HEK293T (cell line): ENCODE results near the gene TMEM41B.

ENCODE experiments used
- ARNT ChIP-seq: fragments of 450-650 bp; IDR thresholded peaks from 2 replicates; pipeline ENCODE4 v1.6.1; 2017; ENCODE audit warnings: mild to moderate bottlenecking
- BHLHE40 ChIP-seq: fragments of 450-650 bp; IDR thresholded peaks from 2 replicates; pipeline ENCODE4 v1.6.1; 2016; ENCODE audit warnings: mild to moderate bottlenecking, moderate library complexity, borderline replicate concordance
- FOXA1 ChIP-seq: fragments of 450-650 bp; IDR thresholded peaks from 2 replicates; pipeline ENCODE4 v1.6.1; 2016; ENCODE audit warnings: mild to moderate bottlenecking
- FOXK2 ChIP-seq: fragments of 450-650 bp; IDR thresholded peaks from 2 replicates; pipeline ENCODE4 v1.6.1; 2016; ENCODE audit warnings: mild to moderate bottlenecking
- NFRKB ChIP-seq: fragments of 450-650 bp; IDR thresholded peaks from 2 replicates; pipeline ENCODE4 v1.6.1; 2016; ENCODE audit warnings: mild to moderate bottlenecking, moderate library complexity
- SUZ12 ChIP-seq: fragments of 450-650 bp; IDR thresholded peaks from 2 replicates; pipeline ENCODE4 v1.6.1; 2016; ENCODE audit warnings: mild to moderate bottlenecking
- TARDBP ChIP-seq: fragments of 450-650 bp; IDR thresholded peaks from 2 replicates; pipeline ENCODE4 v1.6.1; 2016
- ZNF384 ChIP-seq: fragments of 450-650 bp; IDR thresholded peaks from 2 replicates; pipeline ENCODE4 v1.6.1; 2016

DNA sequence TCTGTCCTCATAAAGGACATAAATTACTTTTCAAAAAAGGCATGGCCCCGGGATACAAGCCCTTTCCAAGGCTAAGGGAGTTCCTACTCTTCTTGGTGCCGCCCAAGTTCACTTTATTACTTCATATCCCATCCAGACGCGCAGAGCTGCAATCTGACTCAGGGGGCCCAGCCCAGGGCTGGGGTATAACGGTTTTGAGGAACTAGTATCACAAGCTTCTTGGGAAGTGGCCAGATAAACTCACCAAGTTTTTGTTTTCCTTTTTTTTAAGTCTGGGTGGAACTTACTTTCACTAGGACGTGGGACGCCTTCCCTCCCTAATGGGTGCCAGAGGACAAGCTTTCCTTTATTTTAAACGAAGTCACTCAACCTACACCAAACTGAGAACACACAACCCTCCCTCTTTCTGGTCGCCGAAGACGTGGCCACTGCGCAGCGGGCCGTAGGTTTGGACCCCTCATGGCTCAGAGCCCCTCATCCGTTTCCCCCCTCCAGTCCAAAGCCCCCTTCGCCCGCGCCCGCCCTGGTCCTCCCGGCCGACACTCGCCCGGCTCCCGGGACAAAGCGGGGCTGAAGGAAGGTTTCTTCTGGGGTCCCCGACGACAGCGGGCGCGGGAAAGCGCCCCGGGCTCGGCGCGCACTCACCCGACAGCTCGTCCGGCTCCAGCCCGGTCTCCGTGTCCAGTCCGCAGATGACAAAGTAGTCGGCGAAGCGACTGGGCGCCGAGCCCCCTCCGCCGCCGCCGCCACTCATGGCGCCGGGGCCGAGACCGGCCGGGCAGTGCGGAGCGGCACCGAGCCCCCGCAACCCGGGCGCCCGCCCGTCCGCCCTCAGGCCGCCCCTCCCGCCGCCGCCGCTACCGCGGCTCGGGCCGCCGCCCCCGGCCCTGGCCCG, 49.8 kb downstream of the TMEM41B start:
- TF ChIP-seq FOXK2 (no peak), NFRKB (no peak), ZNF384 (no peak), SUZ12 (no peak), ARNT (no peak), TARDBP (no peak), BHLHE40 (no peak), FOXA1 (no peak)
